ENCODE measurements around the gene TBX19. TPM values are rescaled to one million over a fixed set of nuclear protein-coding genes. Genes with fewer than 3 reads are reported as not detected.

TBX19 gene
- total and polyA plus RNA-seq, 10 donors = 1.7 to 4.7 (median 3.3) TPM

GRCh38 chr1:168273575-168273974 is 7.1 kb upstream of the TBX19 start:
- no peak for TF ChIP-seq POLR2AphosphoS5 (IDR thresholded peaks at IDR 0.05)
- TF ChIP-seq POLR2A (IDR thresholded peaks at IDR 0.05) = no peak
- TF ChIP-seq, protein P1, sequence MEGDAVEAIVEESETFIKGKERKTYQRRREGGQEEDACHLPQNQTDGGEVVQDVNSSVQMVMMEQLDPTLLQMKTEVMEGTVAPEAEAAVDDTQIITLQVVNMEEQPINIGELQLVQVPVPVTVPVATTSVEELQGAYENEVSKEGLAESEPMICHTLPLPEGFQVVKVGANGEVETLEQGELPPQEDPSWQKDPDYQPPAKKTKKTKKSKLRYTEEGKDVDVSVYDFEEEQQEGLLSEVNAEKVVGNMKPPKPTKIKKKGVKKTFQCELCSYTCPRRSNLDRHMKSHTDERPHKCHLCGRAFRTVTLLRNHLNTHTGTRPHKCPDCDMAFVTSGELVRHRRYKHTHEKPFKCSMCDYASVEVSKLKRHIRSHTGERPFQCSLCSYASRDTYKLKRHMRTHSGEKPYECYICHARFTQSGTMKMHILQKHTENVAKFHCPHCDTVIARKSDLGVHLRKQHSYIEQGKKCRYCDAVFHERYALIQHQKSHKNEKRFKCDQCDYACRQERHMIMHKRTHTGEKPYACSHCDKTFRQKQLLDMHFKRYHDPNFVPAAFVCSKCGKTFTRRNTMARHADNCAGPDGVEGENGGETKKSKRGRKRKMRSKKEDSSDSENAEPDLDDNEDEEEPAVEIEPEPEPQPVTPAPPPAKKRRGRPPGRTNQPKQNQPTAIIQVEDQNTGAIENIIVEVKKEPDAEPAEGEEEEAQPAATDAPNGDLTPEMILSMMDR (IDR thresholded peaks at IDR 0.05 in 8 of 11, conservative IDR thresholded peaks at IDR 0.05 in 3 of 11) = no peak
- 19 to 41% (median 29%) methylated on average over 1 of the region's 1 CpG for WGBS, 5 donors
- Histone ChIP-seq H3K4me3 (no peak overlapping the region), H3K36me3 (peaks cover 0 to 10% (median 0%) of the 10 kb centered on the region in 6 donors), H3K27me3 (replicated peaks in 1 of 7) (no peaks in the 10 kb centered on the region), H3K27ac (no peak overlapping the region), H3K4me1 (no peaks in the 10 kb centered on the region), H3K9me3 (peaks cover 0 to 12% (median 4%) of the 10 kb centered on the region in 8 donors)
- intact Hi-C loops (cut with DNase I; ENCODE audit: low total_unique reads) = no loop called here
- no peak for DNase-seq

DNA sequence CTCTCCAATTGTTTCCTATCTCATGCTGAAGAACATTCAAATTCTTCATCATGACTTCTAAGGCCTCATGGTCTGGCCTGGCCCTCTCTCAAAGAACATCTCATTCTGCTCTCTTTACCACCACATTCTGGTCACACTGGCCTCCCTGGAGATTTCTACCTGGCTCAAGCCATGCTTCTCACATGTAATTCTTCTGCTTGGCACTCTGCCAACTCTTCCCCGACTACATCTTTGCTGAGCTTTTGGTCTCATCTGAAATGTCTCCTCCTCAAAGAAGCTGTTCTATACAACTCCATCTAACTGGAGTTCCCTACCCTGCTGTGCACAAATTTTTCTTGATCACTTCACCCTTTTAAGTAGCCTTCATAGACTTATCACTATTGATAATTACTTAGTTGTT is 1.4 kb upstream of the TBX19 start:
- H3K4me3 ChIP-seq = no peak overlapping the region
- intact Hi-C loops (cut with DNase I; ENCODE audit: low total_unique reads) = no loop called here
- DNase-seq = no peak
- H3K36me3 ChIP-seq = peaks cover 0 to 10% (median 0%) of the 10 kb centered on the region in 6 donors
- no peaks in the 10 kb centered on the region for H3K4me1 ChIP-seq
- peaks cover 0 to 12% (median 4%) of the 10 kb centered on the region in 8 donors for H3K9me3 ChIP-seq
- WGBS, 5 donors = 91 to 96% (median 93%) methylated on average over 1 of the region's 1 CpG
- no peak for TF ChIP-seq POLR2AphosphoS5 (IDR thresholded peaks at IDR 0.05)
- TF ChIP-seq, protein P1 (IDR thresholded peaks at IDR 0.05 in 8 of 11, conservative IDR thresholded peaks at IDR 0.05 in 3 of 11) = no peak
- no peak for TF ChIP-seq POLR2A (IDR thresholded peaks at IDR 0.05)
- no peak overlapping the region for H3K27ac ChIP-seq
- H3K27me3 ChIP-seq (replicated peaks in 1 of 7) = no peaks in the 10 kb centered on the region

GRCh38 chr1:168281603-168282325 is 1.1 kb downstream of the TBX19 start:
- peaks cover 0 to 10% (median 0%) of the 10 kb centered on the region in 6 donors for H3K36me3 ChIP-seq
- DNase-seq = no peak
- no peak overlapping the region for H3K27ac ChIP-seq
- WGBS, 5 donors = 87 to 94% (median 91%) methylated on average over 11 of the region's 11 CpGs
- TF ChIP-seq, protein P1 (IDR thresholded peaks at IDR 0.05 in 8 of 11, conservative IDR thresholded peaks at IDR 0.05 in 3 of 11) = no peak
- no peak for TF ChIP-seq POLR2AphosphoS5 (IDR thresholded peaks at IDR 0.05)
- TF ChIP-seq POLR2A (IDR thresholded peaks at IDR 0.05) = no peak
- H3K27me3 ChIP-seq (replicated peaks in 1 of 7) = no peaks in the 10 kb centered on the region
- no peak overlapping the region for H3K4me3 ChIP-seq
- intact Hi-C loops (cut with DNase I; ENCODE audit: low total_unique reads) = no loop called here
- no peaks in the 10 kb centered on the region for H3K4me1 ChIP-seq
- H3K9me3 ChIP-seq = peaks cover 0 to 8% (median 1%) of the 10 kb centered on the region in 8 donors

DNA sequence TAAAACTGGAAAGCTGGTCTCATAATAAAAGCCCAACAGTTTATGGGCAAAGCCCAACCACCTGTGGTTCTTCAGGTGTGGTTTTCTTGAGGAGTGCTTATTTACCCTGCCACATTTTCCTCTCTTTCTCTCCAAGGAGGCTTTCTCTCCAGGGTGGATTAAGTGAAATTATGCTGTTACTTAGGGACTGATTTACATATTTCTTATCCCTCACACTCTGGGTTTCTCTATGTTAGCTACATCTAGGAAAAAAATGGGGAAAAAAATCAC is 4.8 kb downstream of the TBX19 start:
- Histone ChIP-seq H3K4me3 (no peak overlapping the region), H3K36me3 (peaks cover 0 to 10% (median 0%) of the 10 kb centered on the region in 6 donors), H3K27ac (no peak overlapping the region), H3K4me1 (no peaks in the 10 kb centered on the region), H3K9me3 (no peaks in the 10 kb centered on the region), H3K27me3 (replicated peaks in 1 of 7) (no peaks in the 10 kb centered on the region)
- no peak for TF ChIP-seq POLR2A (IDR thresholded peaks at IDR 0.05)
- intact Hi-C loops (cut with DNase I; ENCODE audit: low total_unique reads) = no loop called here
- no peak for DNase-seq
